NCI-H1417 treated with DMSO at 0.1 percent for 48 hours (cell line): ENCODE measurements around the gene GORASP2.

Experiments
- DNase-seq: peaks from one replicate; lab custom pipeline; 2025; lab: John Stamatoyannopoulos, UW

The GORASP2 gene

GRCh38 chr2:170966648-170967396 lies 37.8 kb downstream of the GORASP2 start:
- DNase-seq: no peak

- DNase-seq: no peak
Measured at GRCh38 chr2:170967553-170967952, 38.5 kb downstream of the GORASP2 start.

GRCh38 chr2:170968205-170969003 lies 39.4 kb downstream of the GORASP2 start:
- DNase-seq: no peak

- DNase-seq: no peak
Measured at GRCh38 chr2:170969030-170969429, 40.0 kb downstream of the GORASP2 start.

- no peak for DNase-seq
Measured at GRCh38 chr2:170969872-170970496, 40.9 kb downstream of the GORASP2 start.

- DNase-seq: no peak
Measured at GRCh38 chr2:170971071-170971470, 42.0 kb downstream of the GORASP2 start.

- DNase-seq: no peak
Measured at GRCh38 chr2:170972296-170973224, 43.5 kb downstream of the GORASP2 start.

- no peak for DNase-seq
Measured at GRCh38 chr2:170973225-170973491, 44.1 kb downstream of the GORASP2 start.

- DNase-seq: no peak
Measured at GRCh38 chr2:170973492-170974303, 44.6 kb downstream of the GORASP2 start.

- DNase-seq: no peak
Measured at GRCh38 chr2:170974304-170974993, 45.4 kb downstream of the GORASP2 start.

GRCh38 chr2:170975127-170975942 lies 46.3 kb downstream of the GORASP2 start:
- DNase-seq: no peak

GRCh38 chr2:170975943-170976270 lies 46.9 kb downstream of the GORASP2 start:
- DNase-seq: no peak

GRCh38 chr2:170984079-170984478 lies 55.0 kb downstream of the GORASP2 start:
- no peak for DNase-seq

GRCh38 chr2:170985407-170985806 lies 56.4 kb downstream of the GORASP2 start:
- no peak for DNase-seq

- DNase-seq: no peak
Measured at GRCh38 chr2:170986566-170987258, 57.7 kb downstream of the GORASP2 start.

GRCh38 chr2:170991398-170992182 lies 62.5 kb downstream of the GORASP2 start:
- DNase-seq: no peak

GRCh38 chr2:170996316-170996715 lies 67.3 kb downstream of the GORASP2 start:
- no peak for DNase-seq

- DNase-seq: no peak
Measured at GRCh38 chr2:170997893-170998597, 69.0 kb downstream of the GORASP2 start.
